ENCODE results near the gene ST14. TPM values are rescaled to one million over a fixed set of nuclear protein-coding genes. Genes with fewer than 3 reads are reported as not detected.

ST14 gene
- total RNA-seq, 4 donors from 2014 or later, result 71.9 to 109 (median 84.6) TPM

DNA sequence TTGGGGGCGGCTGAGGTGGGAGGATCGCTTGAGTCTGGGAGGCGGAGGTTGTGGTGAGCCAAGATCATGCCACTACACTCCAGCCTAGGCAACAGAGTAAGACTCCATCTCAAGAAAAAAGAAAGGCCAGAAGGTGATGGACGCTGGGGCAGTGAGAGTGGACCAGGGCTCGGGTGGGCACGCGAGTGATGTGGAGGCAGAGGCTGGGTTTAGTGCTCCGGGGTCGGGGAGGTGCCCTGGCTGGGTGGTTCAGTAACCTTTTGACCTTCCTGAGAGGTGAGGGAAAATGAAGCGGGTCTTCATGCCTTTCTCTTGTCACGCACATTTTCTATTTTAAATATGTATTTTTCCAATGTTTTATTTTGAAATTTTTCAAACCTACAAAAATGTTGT is 45.1 kb downstream of the ST14 start:
- DNase-seq (ENCODE audit: low spot score in 2 of 2), result peak in 1 of 2 donors; percentile 37
- no peak overlapping the region for H3K4me3 ChIP-seq
- no peaks in the 10 kb centered on the region for H3K4me1 ChIP-seq
- H3K9me3 ChIP-seq, result no peaks in the 10 kb centered on the region
- H3K36me3 ChIP-seq, result peaks cover 51% of the 10 kb centered on the region
- no peak for TF ChIP-seq POLR2A (IDR thresholded peaks at IDR 0.05)
- no peak for TF ChIP-seq EP300 (IDR thresholded peaks at IDR 0.05)
- no peak for TF ChIP-seq POLR2AphosphoS5 (IDR thresholded peaks at IDR 0.05)
- TF ChIP-seq, protein P1, sequence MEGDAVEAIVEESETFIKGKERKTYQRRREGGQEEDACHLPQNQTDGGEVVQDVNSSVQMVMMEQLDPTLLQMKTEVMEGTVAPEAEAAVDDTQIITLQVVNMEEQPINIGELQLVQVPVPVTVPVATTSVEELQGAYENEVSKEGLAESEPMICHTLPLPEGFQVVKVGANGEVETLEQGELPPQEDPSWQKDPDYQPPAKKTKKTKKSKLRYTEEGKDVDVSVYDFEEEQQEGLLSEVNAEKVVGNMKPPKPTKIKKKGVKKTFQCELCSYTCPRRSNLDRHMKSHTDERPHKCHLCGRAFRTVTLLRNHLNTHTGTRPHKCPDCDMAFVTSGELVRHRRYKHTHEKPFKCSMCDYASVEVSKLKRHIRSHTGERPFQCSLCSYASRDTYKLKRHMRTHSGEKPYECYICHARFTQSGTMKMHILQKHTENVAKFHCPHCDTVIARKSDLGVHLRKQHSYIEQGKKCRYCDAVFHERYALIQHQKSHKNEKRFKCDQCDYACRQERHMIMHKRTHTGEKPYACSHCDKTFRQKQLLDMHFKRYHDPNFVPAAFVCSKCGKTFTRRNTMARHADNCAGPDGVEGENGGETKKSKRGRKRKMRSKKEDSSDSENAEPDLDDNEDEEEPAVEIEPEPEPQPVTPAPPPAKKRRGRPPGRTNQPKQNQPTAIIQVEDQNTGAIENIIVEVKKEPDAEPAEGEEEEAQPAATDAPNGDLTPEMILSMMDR (IDR thresholded peaks at IDR 0.05), result no peak
- 93% methylated on average over 11 of the region's 11 CpGs for WGBS
- H3K27me3 ChIP-seq, result no peaks in the 10 kb centered on the region
- no peak overlapping the region for H3K27ac ChIP-seq

DNA sequence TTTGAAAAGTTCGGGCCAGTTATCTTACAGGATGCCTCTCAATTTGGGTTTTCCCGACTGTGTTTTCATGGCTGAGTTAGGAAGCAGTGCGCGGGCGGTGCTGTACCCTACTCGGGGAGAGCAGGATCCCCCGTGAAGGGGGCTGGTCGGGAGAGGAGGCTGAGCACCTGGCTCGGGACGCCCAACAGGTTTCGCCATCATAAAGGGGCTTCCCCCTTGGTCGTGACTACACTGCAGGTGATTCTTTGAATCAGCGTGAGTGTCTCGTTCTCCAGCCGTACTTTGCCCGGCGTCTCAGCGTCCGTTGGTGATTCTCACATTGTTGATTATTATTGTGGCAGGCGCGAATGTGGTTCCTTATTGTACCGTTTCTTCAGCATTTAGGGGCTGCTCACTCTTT is 46.6 kb downstream of the ST14 start:
- TF ChIP-seq POLR2A (IDR thresholded peaks at IDR 0.05) (no peak), POLR2AphosphoS5 (IDR thresholded peaks at IDR 0.05) (no peak), EP300 (IDR thresholded peaks at IDR 0.05) (no peak)
- TF ChIP-seq, protein P1 (IDR thresholded peaks at IDR 0.05), result no peak
- Histone ChIP-seq H3K36me3 (peaks cover 39% of the 10 kb centered on the region), H3K4me1 (no peaks in the 10 kb centered on the region), H3K9me3 (no peaks in the 10 kb centered on the region), H3K4me3 (no peak overlapping the region), H3K27me3 (no peaks in the 10 kb centered on the region), H3K27ac (no peak overlapping the region)
- peak in 1 of 2 donors; percentile 38 for DNase-seq (ENCODE audit: low spot score in 2 of 2)
- 89% methylated on average over 22 of the region's 22 CpGs for WGBS

DNA sequence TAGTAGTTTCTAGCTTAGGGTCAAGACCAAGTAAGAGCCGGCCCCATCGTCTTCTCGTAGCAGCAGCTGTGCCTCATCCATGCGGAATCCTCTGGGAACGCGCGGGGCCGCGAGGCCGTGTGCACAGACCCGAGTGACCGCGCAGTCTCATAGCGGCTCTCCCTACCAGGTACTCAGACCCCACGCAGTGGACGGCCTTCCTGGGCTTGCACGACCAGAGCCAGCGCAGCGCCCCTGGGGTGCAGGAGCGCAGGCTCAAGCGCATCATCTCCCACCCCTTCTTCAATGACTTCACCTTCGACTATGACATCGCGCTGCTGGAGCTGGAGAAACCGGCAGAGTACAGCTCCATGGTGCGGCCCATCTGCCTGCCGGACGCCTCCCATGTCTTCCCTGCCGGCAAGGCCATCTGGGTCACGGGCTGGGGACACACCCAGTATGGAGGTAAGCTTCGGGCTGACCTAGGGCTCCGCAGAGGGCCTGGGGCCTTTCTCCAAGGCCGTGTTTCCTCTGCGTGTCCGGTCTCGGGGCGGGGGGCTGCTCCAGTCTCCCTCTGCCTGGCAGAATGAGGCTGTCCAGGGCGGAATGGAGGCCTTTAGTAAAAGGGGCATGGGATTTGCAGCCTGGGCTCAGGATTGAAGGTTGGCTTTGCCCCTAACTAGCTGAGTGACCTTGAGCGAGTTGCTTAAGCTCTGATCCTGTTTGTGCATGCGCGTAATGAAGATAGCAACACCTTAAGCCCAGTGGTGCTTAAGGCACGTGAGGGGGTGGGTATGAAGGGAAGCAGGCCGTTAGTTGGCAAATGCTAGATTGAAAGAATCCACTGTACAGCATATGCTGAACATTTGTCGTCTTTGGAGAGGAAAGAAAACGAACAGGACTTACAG is 48.9 kb downstream of the ST14 start:
- Histone ChIP-seq H3K27ac (no peak overlapping the region), H3K27me3 (no peaks in the 10 kb centered on the region), H3K4me3 (no peak overlapping the region), H3K4me1 (no peaks in the 10 kb centered on the region), H3K36me3 (peaks cover 18% of the 10 kb centered on the region), H3K9me3 (no peaks in the 10 kb centered on the region)
- TF ChIP-seq EP300 (IDR thresholded peaks at IDR 0.05) (no peak), POLR2AphosphoS5 (IDR thresholded peaks at IDR 0.05) (no peak), POLR2A (IDR thresholded peaks at IDR 0.05) (no peak)
- TF ChIP-seq, protein P1 (IDR thresholded peaks at IDR 0.05), result no peak
- WGBS, result 93% methylated on average over 31 of the region's 45 CpGs
- DNase-seq (ENCODE audit: low spot score in 2 of 2), result peak in 1 of 2 donors; percentile 49

DNA sequence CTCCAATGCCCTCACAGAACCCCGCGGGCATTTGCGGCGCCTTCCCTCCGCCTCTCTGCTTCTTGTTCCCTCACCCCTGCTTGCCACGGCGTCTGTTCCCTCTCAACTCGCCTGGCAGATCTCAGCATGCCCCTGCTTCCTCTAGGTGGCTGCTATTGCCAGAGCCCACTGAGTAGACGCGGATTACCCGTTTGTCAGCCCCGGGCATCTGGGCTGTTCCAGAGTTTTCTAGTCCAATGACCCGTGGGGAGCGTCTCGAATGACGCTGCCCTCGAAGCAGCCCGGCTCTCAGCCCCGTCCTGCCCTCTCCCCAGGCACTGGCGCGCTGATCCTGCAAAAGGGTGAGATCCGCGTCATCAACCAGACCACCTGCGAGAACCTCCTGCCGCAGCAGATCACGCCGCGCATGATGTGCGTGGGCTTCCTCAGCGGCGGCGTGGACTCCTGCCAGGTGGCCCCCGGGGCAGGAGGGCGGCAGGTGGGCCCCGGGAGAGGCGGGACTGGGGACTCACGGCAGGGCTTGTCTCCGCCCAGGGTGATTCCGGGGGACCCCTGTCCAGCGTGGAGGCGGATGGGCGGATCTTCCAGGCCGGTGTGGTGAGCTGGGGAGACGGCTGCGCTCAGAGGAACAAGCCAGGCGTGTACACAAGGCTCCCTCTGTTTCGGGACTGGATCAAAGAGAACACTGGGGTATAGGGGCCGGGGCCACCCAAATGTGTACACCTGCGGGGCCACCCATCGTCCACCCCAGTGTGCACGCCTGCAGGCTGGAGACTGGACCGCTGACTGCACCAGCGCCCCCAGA is 49.7 kb downstream of the ST14 start:
- H3K36me3 ChIP-seq, result peaks cover 18% of the 10 kb centered on the region
- H3K4me1 ChIP-seq, result no peaks in the 10 kb centered on the region
- 88% methylated on average over 45 of the region's 53 CpGs for WGBS
- H3K4me3 ChIP-seq, result no peak overlapping the region
- H3K9me3 ChIP-seq, result no peaks in the 10 kb centered on the region
- peak in 1 of 2 donors; percentile 58 for DNase-seq (ENCODE audit: low spot score in 2 of 2)
- no peaks in the 10 kb centered on the region for H3K27me3 ChIP-seq
- no peak for TF ChIP-seq POLR2AphosphoS5 (IDR thresholded peaks at IDR 0.05)
- TF ChIP-seq, protein P1 (IDR thresholded peaks at IDR 0.05), result no peak
- no peak for TF ChIP-seq EP300 (IDR thresholded peaks at IDR 0.05)
- no peak for TF ChIP-seq POLR2A (IDR thresholded peaks at IDR 0.05)
- no peak overlapping the region for H3K27ac ChIP-seq
